GM23338 (cell line): ENCODE results near the gene EVX2. TPM values are rescaled to one million over a fixed set of nuclear protein-coding genes. Genes with fewer than 3 reads are reported as not detected.

Experiments
- ATAC-seq: fragments of 200-7000 bp; cut with Tn5 transposase; 3 replicates; pipeline ENCODE4 v1.9.1; 2020
- DNase-seq: peaks from one replicate; pipeline ENCODE4 v3.0.0-alpha.2; 2015; ENCODE audit warnings: low spot score
- H2AFZ ChIP-seq: fragments of 200-600 bp; sonication (generic); 2 replicates; pipeline ENCODE4 v1.8.0; 2016; ENCODE audit warnings: antibody characterized with exemption, mild to moderate bottlenecking, moderate library complexity
- H3F3A ChIP-seq: fragments of 200-600 bp; sonication (generic); replicated peaks from 2 replicates; pipeline ENCODE4 v1.8.0; 2017; ENCODE audit warnings: antibody characterized with exemption, mixed run types, low read depth
- H3K27ac ChIP-seq: fragments of 200-600 bp; sonication (generic); 2 replicates; pipeline ENCODE4 v1.6.1; 2016; ENCODE audit warnings: low read depth
- H3K27me3 ChIP-seq: fragments of 200-600 bp; sonication (generic); 2 replicates; pipeline ENCODE4 v1.8.0; 2016; ENCODE audit warnings: mild to moderate bottlenecking, mixed run types, moderate library complexity; ENCODE audit not compliant: insufficient read depth
- H3K36me3 ChIP-seq: fragments of 200-600 bp; sonication (generic); 2 replicates; pipeline ENCODE4 v1.8.0; 2016; ENCODE audit warnings: mild to moderate bottlenecking; ENCODE audit not compliant: insufficient read depth
- H3K4me1 ChIP-seq: fragments of 200-600 bp; sonication (generic); 2 replicates; pipeline ENCODE4 v1.8.0; 2016; ENCODE audit warnings: mild to moderate bottlenecking, moderate library complexity; ENCODE audit not compliant: insufficient read depth
- H3K4me2 ChIP-seq: fragments of 200-600 bp; sonication (generic); 2 replicates; pipeline ENCODE4 v1.7.1; 2017; ENCODE audit warnings: mixed run types
- H3K4me3 ChIP-seq: fragments of 200-600 bp; sonication (generic); 2 replicates; pipeline ENCODE4 v1.6.1; 2016; ENCODE audit warnings: mixed run types
- H3K79me2 ChIP-seq: fragments of 200-600 bp; sonication (generic); replicated peaks from 2 replicates; pipeline ENCODE4 v1.8.0; 2017; ENCODE audit warnings: mild to moderate bottlenecking; ENCODE audit not compliant: insufficient read depth
- H3K9me2 ChIP-seq: fragments of 200-600 bp; sonication (generic); 2 replicates; pipeline ENCODE4 v1.8.0; 2017; ENCODE audit not compliant: insufficient read depth
- H4K20me1 ChIP-seq: fragments of 200-600 bp; sonication (generic); replicated peaks from 2 replicates; pipeline ENCODE4 v1.8.0; 2017; ENCODE audit warnings: mild to moderate bottlenecking; ENCODE audit not compliant: insufficient read depth
- H3K27ac Mint-ChIP-seq: 2 replicates; pipeline ENCODE4 v1.8.0; 2020; ENCODE audit warnings: inconsistent platforms, mild to moderate bottlenecking, moderate library complexity, mixed read lengths
- H3K27me3 Mint-ChIP-seq: 3 replicates; pipeline ENCODE4 v1.8.0; 2022; ENCODE audit warnings: low read depth, mild to moderate bottlenecking, moderate library complexity, mixed read lengths, inconsistent platforms; ENCODE audit not compliant: insufficient read depth, poor library complexity
- H3K36me3 Mint-ChIP-seq: 3 replicates; pipeline ENCODE4 v1.8.0; 2021; ENCODE audit warnings: low read depth, mild to moderate bottlenecking, inconsistent platforms, moderate library complexity, mixed read lengths
- H3K4me1 Mint-ChIP-seq: 3 replicates; pipeline ENCODE4 v1.8.0; 2020; ENCODE audit warnings: mild to moderate bottlenecking, inconsistent platforms, mixed read lengths
- H3K4me3 Mint-ChIP-seq: 3 replicates; pipeline ENCODE4 v1.8.0; 2021; ENCODE audit warnings: moderate library complexity, mild to moderate bottlenecking, inconsistent platforms, mixed read lengths
- H3K9me3 Mint-ChIP-seq: 3 replicates; pipeline ENCODE4 v1.8.0; 2020; ENCODE audit warnings: moderate library complexity, mild to moderate bottlenecking, inconsistent platforms, mixed read lengths
- CTCF ChIP-seq, 2 experiments: fragments of 200-600 bp in 1 of 2; sonication (generic) in 1 of 2; conservative IDR thresholded peaks; 2 replicates each; pipeline versions ENCODE4 v1.5.1 to v1.6.1; 2016 to 2017; ENCODE audit warnings: antibody characterized with exemption in 2 of 2, low read depth in 2 of 2, mild to moderate bottlenecking in 2 of 2, moderate library complexity in 1 of 2
- EZH2 ChIP-seq: fragments of 200-600 bp; sonication (generic); IDR thresholded peaks from one replicate; pipeline ENCODE4 v1.8.0; 2017; ENCODE audit warnings: antibody characterized with exemption, mild to moderate bottlenecking, low read depth; ENCODE audit not compliant: unreplicated experiment
- JUNB ChIP-seq: IDR thresholded peaks from one replicate; pipeline ENCODE4 v1.6.1; 2016; ENCODE audit warnings: antibody characterized with exemption; ENCODE audit not compliant: unreplicated experiment
- POLR2AphosphoS5 ChIP-seq: IDR thresholded peaks from 2 replicates; pipeline ENCODE4 v1.6.1; 2016; ENCODE audit warnings: antibody characterized with exemption, low read depth
- ZNF462 ChIP-seq: fragments of 250-450 bp; sonication (Bioruptor Pico); IDR thresholded peaks from 2 replicates; pipeline ENCODE4 v1.5.0; 2020; ENCODE audit warnings: mild to moderate bottlenecking, moderate library complexity
- polyA plus RNA-seq: library from polyadenylated mRNA; unstranded; fragments of >200 nt; fragmentation: Nextera tagmentation; extraction: Ambion mirVana; gene quantifications from 2 replicates; pipeline ENCODE4 v1.2.1, GENCODE V29; 2016
- total RNA-seq: library from RNA; depleted of rRNA; stranded (reverse); fragments of >200 nt; shearing (Covaris generic); gene quantifications from 2 replicates; pipeline ENCODE4 v1.2.3, GENCODE V29; 2014

The EVX2 gene
- total and polyA plus RNA-seq, 2 experiments from 2014 or later, result 0.03 TPM; not detected in 1

- TF ChIP-seq ZNF462 (CRISPR knock-in tag) (no peak), EZH2 (peak; percentile 45), CTCF (conservative IDR thresholded peaks at IDR 0.05; ENCODE audit: low read depth in 2 of 2) (peak; percentile 79 to 96), POLR2AphosphoS5 (no peak)
Measured at GRCh38 chr2:176126929-176127773, 43.4 kb upstream of the EVX2 start (continued).

- no peaks in the 10 kb centered on the region for H3K36me3 Mint-ChIP-seq
- peaks cover 14% of the 10 kb centered on the region for H3K4me1 ChIP-seq
- peaks cover 100% of the 10 kb centered on the region for H3K27me3 ChIP-seq
- no peak overlapping the region for H3K4me3 Mint-ChIP-seq
- no peaks in the 10 kb centered on the region for H3K36me3 ChIP-seq
- H3K27ac Mint-ChIP-seq, result no peak overlapping the region
- H3K4me2 ChIP-seq, result no peak overlapping the region
- peaks cover 46% of the 10 kb centered on the region; the same call in 1 of the 2 replicates for H3F3A ChIP-seq
- H3K27me3 Mint-ChIP-seq, result peaks cover 95% of the 10 kb centered on the region
- peak; percentile 37 for TF ChIP-seq EZH2
- TF ChIP-seq JUNB, result no peak
- no peak for ATAC-seq
- H3K79me2 ChIP-seq, result no peaks in the 10 kb centered on the region
- H4K20me1 ChIP-seq, result peaks cover 22% of the 10 kb centered on the region
- H3K4me3 ChIP-seq, result no peak overlapping the region
- peaks cover 10% of the 10 kb centered on the region; the same call in 2 of the 3 replicates for H3K9me3 Mint-ChIP-seq
- H3K9me2 ChIP-seq, result no peaks in the 10 kb centered on the region
- H3K4me1 Mint-ChIP-seq, result peaks cover 25% of the 10 kb centered on the region
- H2AFZ ChIP-seq, result no peak overlapping the region
- peak; percentile 53 for DNase-seq
- no peak overlapping the region for H3K27ac ChIP-seq
Measured at GRCh38 chr2:176125772-176126054, 42.0 kb upstream of the EVX2 start.
